Muscle of leg (tissue), 11 donors: ENCODE measurements around the gene IL1B. TPM values are rescaled to one million over a fixed set of nuclear protein-coding genes. Genes with fewer than 3 reads are reported as not detected.

Experiments used
- DNase-seq: peaks from one replicate; pipeline ENCODE4 v3.0.0; 2013
- H3K27ac ChIP-seq: one replicate; pipeline ENCODE4 v1.5.1; 2013; ENCODE audit warnings: mild to moderate bottlenecking, low read length, control low read depth
- H3K27me3 ChIP-seq: one replicate; pipeline ENCODE4 v1.6.1; 2013; ENCODE audit warnings: low read length; ENCODE audit not compliant: control insufficient read depth, insufficient read depth
- H3K36me3 ChIP-seq: one replicate; pipeline ENCODE4 v1.6.1; 2013; ENCODE audit warnings: low read length; ENCODE audit not compliant: control insufficient read depth, insufficient read depth
- H3K4me1 ChIP-seq: one replicate; pipeline ENCODE4 v1.6.1; 2013; ENCODE audit warnings: low read length; ENCODE audit not compliant: control insufficient read depth, insufficient read depth
- H3K4me3 ChIP-seq: one replicate; pipeline ENCODE4 v1.5.1; 2013; ENCODE audit warnings: low read length, control low read depth
- H3K9me3 ChIP-seq: replicated peaks from 2 replicates; pipeline ENCODE4 v1.6.1; 2013; ENCODE audit warnings: low read depth, low read length; ENCODE audit not compliant: control insufficient read depth
- WGBS: methylation state at CpG from one replicate; pipeline ENCODE4 v1.1.5; 2013; ENCODE audit warnings: missing lambda C conversion rate; ENCODE audit not compliant: insufficient coverage; 5-methylcytosine and 5-hydroxymethylcytosine counted together
- polyA plus RNA-seq, 8 donors: library from polyadenylated mRNA; unstranded; fragments of 120-200 nt; gene quantifications; one replicate each; pipeline versions ENCODE4 v1.2.1 to v1.2.3, GENCODE V29; 2013; ENCODE audit warnings: inconsistent platforms in 1 of 8, low replicate concordance in 1 of 8; ENCODE audit not compliant: insufficient read length in 8 of 8, insufficient read depth in 1 of 8
- total RNA-seq: library from RNA; stranded (reverse); fragments of 120-200 nt; gene quantifications from one replicate; pipeline ENCODE4 v1.2.4, GENCODE V29; 2013

IL1B gene
- total and polyA plus RNA-seq, 9 donors: 0.18 to 6.1 (median 0.51) TPM; not detected in 1

DNA sequence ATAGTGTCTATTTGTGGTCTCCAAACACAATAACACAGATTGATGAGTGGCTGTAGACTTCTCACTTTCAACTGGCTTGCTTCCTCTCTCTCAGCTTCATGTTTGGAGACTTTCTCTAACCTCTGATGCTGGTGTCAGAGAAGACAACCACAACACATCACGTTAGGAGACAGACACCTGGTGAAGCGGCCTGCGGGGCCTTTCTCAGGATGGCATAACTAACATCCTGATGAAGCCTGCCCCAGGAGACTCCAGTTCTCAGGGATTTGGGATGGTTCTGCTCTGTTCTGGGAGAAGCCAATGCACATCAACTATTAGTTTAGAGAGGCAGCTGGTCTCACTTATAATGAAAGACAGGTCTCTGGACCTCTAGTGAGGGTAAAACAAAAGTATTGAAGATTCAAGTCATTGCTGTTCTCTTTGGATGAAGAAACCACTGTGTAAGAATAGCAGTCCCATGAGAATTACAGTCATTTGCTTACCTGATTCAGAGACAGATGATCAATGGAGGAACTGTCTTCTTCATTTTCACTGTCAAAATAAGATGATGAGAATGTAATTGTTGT lies 54.3 kb downstream of the IL1B start:
- no peak for DNase-seq
- no peaks in the 10 kb centered on the region for H3K9me3 ChIP-seq
- H3K36me3 ChIP-seq: no peaks in the 10 kb centered on the region
- no peak overlapping the region for H3K27ac ChIP-seq
- no peak overlapping the region for H3K4me3 ChIP-seq
- H3K27me3 ChIP-seq: no peaks in the 10 kb centered on the region
- 80% methylated on average over 1 of the region's 3 CpGs for WGBS
- no peaks in the 10 kb centered on the region for H3K4me1 ChIP-seq

Other genes with a start within 250 kb of the IL1B start
- 17.6 TPM for gene SLC20A1, start 190.8 kb downstream of the IL1B start, total RNA-seq
- 10 to 100 TPM; 18.1 to 27.6 (median 22.4) TPM for gene SLC20A1, start 190.8 kb downstream of the IL1B start, polyA plus RNA-seq
- gene NT5DC4, start 115.8 kb downstream of the IL1B start, total RNA-seq: not detected
- gene NT5DC4, start 115.8 kb downstream of the IL1B start, polyA plus RNA-seq: under 1 TPM in 2 of 8 donors, not detected in 6; 0.08 to 0.11 TPM
- 5.5 TPM for gene CKAP2L, start 72.2 kb downstream of the IL1B start, total RNA-seq
- 10 to 100 TPM in 3 of 8 donors, 1 to 10 TPM in 5; 6.6 to 17.9 (median 9.8) TPM for gene CKAP2L, start 72.2 kb downstream of the IL1B start, polyA plus RNA-seq
- not detected for gene IL1A, start 52.3 kb downstream of the IL1B start, total RNA-seq
- gene IL1A, start 52.3 kb downstream of the IL1B start, polyA plus RNA-seq: under 1 TPM in 2 of 8 donors, not detected in 6; 0.09 to 0.12 TPM
- gene IL37, start 74.4 kb upstream of the IL1B start, total RNA-seq: not detected
- gene IL37, start 74.4 kb upstream of the IL1B start, polyA plus RNA-seq: not detected
- gene IL36G, start 141.2 kb upstream of the IL1B start, total RNA-seq: 0.31 TPM
- under 1 TPM in 6 of 8 donors, not detected in 2; 0.14 to 0.42 (median 0.28) TPM for gene IL36G, start 141.2 kb upstream of the IL1B start, polyA plus RNA-seq
- not detected for gene IL36A, start 168.7 kb upstream of the IL1B start, total RNA-seq
- gene IL36A, start 168.7 kb upstream of the IL1B start, polyA plus RNA-seq: not detected
- not detected for gene IL36B, start 216.1 kb upstream of the IL1B start, total RNA-seq
- gene IL36B, start 216.1 kb upstream of the IL1B start, polyA plus RNA-seq: not detected
- not detected for gene IL36RN, start 222.4 kb upstream of the IL1B start, total RNA-seq
- 1 to 10 TPM in 1 of 8 donors, under 1 TPM in 1, not detected in 6; 0.16 to 5.0 TPM for gene IL36RN, start 222.4 kb upstream of the IL1B start, polyA plus RNA-seq
- gene IL1F10, start 231.2 kb upstream of the IL1B start, total RNA-seq: not detected
- gene IL1F10, start 231.2 kb upstream of the IL1B start, polyA plus RNA-seq: not detected